Vagina (tissue), 2 donors: ENCODE results near the gene ITGA2B.

ENCODE experiments used
- CTCF ChIP-seq, 3 experiments: fragments of 450-650 bp in 2 of 3; fragments of 200-600 bp in 1 of 3; sonication (generic) in 1 of 3; IDR thresholded peaks; one replicate each; pipeline ENCODE4 v1.5.1; 2017 to 2019; ENCODE audit warnings: antibody characterized with exemption in 3 of 3, mild to moderate bottlenecking in 2 of 3, moderate library complexity in 2 of 3
- POLR2A ChIP-seq, 2 donors: fragments of 450-650 bp; IDR thresholded peaks; one replicate each; pipeline ENCODE4 v1.6.1; 2017; ENCODE audit warnings: antibody characterized with exemption in 2 of 2, mild to moderate bottlenecking in 2 of 2, moderate library complexity in 2 of 2
- POLR2AphosphoS5 ChIP-seq, 2 donors: sonication (generic); formaldehyde crosslinking; IDR thresholded peaks; one replicate each; pipeline ENCODE4 v1.9.0; 2017; ENCODE audit warnings: antibody characterized with exemption in 2 of 2, mild to moderate bottlenecking in 2 of 2, low read depth in 1 of 2; ENCODE audit not compliant: insufficient read depth in 1 of 2

DNA sequence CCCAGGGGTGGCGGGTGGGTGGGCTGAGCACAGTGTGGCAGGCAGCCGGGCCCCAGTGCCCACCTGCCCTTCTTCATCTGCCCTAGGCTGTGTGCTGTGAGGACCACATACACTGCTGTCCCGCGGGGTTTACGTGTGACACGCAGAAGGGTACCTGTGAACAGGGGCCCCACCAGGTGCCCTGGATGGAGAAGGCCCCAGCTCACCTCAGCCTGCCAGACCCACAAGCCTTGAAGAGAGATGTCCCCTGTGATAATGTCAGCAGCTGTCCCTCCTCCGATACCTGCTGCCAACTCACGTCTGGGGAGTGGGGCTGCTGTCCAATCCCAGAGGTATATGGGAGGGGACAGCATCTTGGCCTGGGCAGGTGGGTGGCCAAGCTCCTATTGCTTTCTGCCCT is 38.0 kb downstream of the ITGA2B start:
- TF ChIP-seq POLR2A (IDR thresholded peaks at IDR 0.05), result no peak
- TF ChIP-seq CTCF (IDR thresholded peaks at IDR 0.05), result no peak
- TF ChIP-seq POLR2AphosphoS5 (IDR thresholded peaks at IDR 0.05; ENCODE audit: insufficient read depth in 1 of 2, low read depth in 1 of 2), result no peak
